Skeletal muscle tissue (tissue), 4 donors: ENCODE measurements around the gene CDH24. TPM values are rescaled to one million over a fixed set of nuclear protein-coding genes. Genes with fewer than 3 reads are reported as not detected.
"Not testable (repeated sequence)": the region's sequence is repeated elsewhere in the genome, so short reads cannot be mapped to it uniquely, and the experiment has no call there.

Experiments
- H3K27ac ChIP-seq: one replicate; pipeline ENCODE4 v1.7.0; 2013; ENCODE audit warnings: mild to moderate bottlenecking, low read depth, low read length, inconsistent platforms
- H3K27me3 ChIP-seq, 3 donors: one replicate each; pipeline ENCODE4 v1.7.0; 2013; ENCODE audit warnings: low read length in 3 of 3; ENCODE audit not compliant: control insufficient read depth in 3 of 3, insufficient read depth in 3 of 3
- H3K36me3 ChIP-seq, 3 donors: one replicate each; pipeline ENCODE4 v1.7.0; 2013; ENCODE audit warnings: low read length in 3 of 3; ENCODE audit not compliant: control insufficient read depth in 3 of 3, insufficient read depth in 3 of 3
- H3K4me1 ChIP-seq, 3 donors: one replicate each; pipeline ENCODE4 v1.7.0; 2013; ENCODE audit warnings: low read length in 3 of 3, mild to moderate bottlenecking in 3 of 3; ENCODE audit not compliant: control insufficient read depth in 3 of 3, insufficient read depth in 3 of 3
- H3K4me3 ChIP-seq, 3 donors: one replicate each; pipeline ENCODE4 v1.7.0; 2013; ENCODE audit warnings: low read length in 3 of 3
- H3K9ac ChIP-seq, 3 donors: one replicate each; pipeline ENCODE4 v1.7.0; 2013; ENCODE audit warnings: low read length in 3 of 3, mild to moderate bottlenecking in 3 of 3, moderate library complexity in 2 of 3, low read depth in 1 of 3
- H3K9me3 ChIP-seq, 3 donors: one replicate each; pipeline ENCODE4 v1.7.0; 2013; ENCODE audit warnings: low read length in 3 of 3; ENCODE audit not compliant: control insufficient read depth in 3 of 3
- total RNA-seq: library from RNA; depleted of rRNA; stranded (reverse); fragments of >200 nt; gene quantifications from one replicate; pipeline ENCODE4 v1.2.3, GENCODE V29; 2014
- donor health status: Osteomylitis.

The CDH24 gene
- total RNA-seq, 1 donor from 2014 or later = 1.6 TPM

DNA sequence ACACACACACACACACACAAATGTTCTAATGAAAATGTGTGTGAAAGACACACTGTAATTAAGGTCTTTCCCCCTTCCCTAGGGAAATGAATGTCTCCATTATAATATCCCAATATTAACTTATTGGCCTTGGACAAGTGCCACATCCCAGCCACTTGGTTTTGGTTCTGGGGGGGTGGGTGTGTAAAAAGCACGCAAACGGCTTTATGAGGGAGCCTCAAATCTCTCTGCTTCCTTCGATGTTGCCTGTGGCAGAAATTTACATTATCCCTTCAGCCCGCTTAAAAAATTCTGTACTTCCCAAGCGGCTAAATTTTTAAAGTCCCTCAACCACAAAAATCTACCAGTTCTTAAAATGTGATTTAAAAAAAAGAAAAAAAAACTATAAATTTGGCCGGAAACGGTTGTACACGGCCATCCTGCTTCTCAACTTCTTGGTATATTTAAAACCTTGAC lies 47.8 kb downstream of the CDH24 start:
- peak overlapping the region; percentile 36 to 79 (median 65) for H3K9ac ChIP-seq
- peaks cover 10 to 20% (median 12%) of the 10 kb centered on the region in 3 donors for H3K4me1 ChIP-seq
- H3K27ac ChIP-seq = peak overlapping the region; percentile 71
- H3K4me3 ChIP-seq = peak overlapping the region; percentile 74 to 85 (median 84)
- no peaks in the 10 kb centered on the region for H3K9me3 ChIP-seq
- H3K27me3 ChIP-seq = no peaks in the 10 kb centered on the region
- no peaks in the 10 kb centered on the region for H3K36me3 ChIP-seq

DNA sequence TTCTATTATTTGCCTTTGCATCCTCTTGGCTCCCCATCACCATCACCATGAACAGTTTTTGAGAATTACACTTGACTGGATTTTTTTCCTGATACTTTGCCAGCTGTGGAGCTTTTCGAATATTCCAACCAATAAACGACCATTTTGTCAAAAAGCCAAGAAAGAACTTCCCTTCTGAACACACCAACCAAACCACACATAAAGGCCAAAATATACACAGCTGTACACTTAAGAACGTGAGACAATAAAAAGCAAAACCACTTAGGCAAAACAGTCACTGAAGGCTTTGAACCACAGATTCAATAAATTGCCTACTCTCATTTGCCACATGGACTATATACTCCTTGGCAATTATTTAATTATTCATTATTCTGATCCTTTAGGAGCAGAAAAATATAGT lies 48.5 kb downstream of the CDH24 start:
- no peaks in the 10 kb centered on the region for H3K36me3 ChIP-seq
- H3K9me3 ChIP-seq = no peaks in the 10 kb centered on the region
- H3K27ac ChIP-seq = no peak overlapping the region
- H3K4me1 ChIP-seq = peaks cover 10 to 20% (median 12%) of the 10 kb centered on the region in 3 donors
- H3K4me3 ChIP-seq = peak overlapping the region in 1 of 3 donors; percentile 85
- H3K27me3 ChIP-seq = no peaks in the 10 kb centered on the region
- no peak overlapping the region for H3K9ac ChIP-seq

DNA sequence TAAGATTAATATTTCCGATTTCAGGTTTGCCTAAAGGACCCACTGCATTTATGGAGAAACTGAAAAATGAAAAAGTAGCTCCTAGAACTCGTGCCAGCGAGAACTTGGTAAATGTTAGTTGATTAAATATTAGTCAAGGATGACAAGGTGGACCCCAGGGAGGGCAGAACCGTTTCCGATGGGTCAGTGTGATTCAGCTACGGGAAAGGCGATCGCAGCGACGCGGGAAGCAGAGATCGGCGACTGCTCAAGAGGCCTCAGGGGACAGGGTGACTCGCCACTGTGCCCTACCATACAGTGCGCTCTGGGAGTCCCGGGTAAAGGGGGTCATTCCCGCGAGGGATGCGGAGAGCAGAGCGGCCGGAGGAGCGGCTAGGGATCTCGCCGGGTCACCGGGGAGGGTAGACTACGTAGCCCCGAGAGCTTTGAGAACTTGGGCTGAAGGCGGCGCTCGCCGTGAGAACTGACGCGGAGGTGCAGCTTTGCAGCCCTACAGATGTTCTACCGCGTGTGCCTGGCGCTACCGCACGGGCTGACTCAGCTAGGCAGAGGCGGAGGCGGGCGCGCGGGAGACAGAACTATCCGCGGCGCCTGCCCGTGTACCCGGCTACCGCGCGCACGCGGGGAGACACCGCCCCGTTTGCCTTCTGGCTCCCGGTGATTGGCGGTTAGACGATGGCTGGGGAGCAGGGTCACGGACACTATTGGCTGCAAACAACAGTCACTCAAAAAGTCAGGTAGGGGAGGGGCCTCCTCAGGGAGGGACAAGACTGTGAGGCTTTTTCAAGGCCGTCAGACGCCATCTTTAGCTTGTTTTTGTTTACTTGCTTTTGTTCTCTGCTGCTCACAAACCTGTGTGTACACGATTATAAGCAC lies 50.5 kb downstream of the CDH24 start:
- Histone ChIP-seq H3K4me1 (peaks cover 10 to 20% (median 12%) of the 10 kb centered on the region in 3 donors), H3K9ac (peak overlapping the region; percentile 86 to 98 (median 88)), H3K4me3 (peak overlapping the region; percentile 79 to 94 (median 80)), H3K27me3 (no peaks in the 10 kb centered on the region), H3K27ac (peak overlapping the region; percentile 97), H3K9me3 (no peaks in the 10 kb centered on the region), H3K36me3 (no peaks in the 10 kb centered on the region)

DNA sequence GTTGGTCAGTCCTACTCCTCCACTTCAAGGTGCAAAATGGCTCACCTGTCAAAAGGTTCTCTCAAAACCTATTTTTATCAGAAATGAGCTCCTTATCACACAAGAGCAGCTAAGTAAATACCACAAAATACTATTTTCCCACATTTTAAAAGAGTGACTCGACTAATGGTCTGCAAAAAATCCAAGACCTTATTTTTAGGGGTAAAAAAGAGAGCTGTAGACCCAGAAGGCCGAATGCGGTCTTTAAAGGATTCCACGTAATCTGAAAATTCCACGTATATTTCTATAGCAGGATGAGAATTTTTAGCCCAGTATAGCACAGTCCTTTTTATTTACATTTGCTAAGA lies 51.2 kb downstream of the CDH24 start:
- H3K36me3 ChIP-seq = no peaks in the 10 kb centered on the region
- peak overlapping the region; percentile 86 to 98 (median 88) for H3K9ac ChIP-seq
- H3K27ac ChIP-seq = peak overlapping the region; percentile 97
- H3K27me3 ChIP-seq = no peaks in the 10 kb centered on the region
- H3K4me3 ChIP-seq = peak overlapping the region; percentile 79 to 94 (median 80)
- no peaks in the 10 kb centered on the region for H3K9me3 ChIP-seq
- H3K4me1 ChIP-seq = peaks cover 10 to 20% (median 12%) of the 10 kb centered on the region in 3 donors

DNA sequence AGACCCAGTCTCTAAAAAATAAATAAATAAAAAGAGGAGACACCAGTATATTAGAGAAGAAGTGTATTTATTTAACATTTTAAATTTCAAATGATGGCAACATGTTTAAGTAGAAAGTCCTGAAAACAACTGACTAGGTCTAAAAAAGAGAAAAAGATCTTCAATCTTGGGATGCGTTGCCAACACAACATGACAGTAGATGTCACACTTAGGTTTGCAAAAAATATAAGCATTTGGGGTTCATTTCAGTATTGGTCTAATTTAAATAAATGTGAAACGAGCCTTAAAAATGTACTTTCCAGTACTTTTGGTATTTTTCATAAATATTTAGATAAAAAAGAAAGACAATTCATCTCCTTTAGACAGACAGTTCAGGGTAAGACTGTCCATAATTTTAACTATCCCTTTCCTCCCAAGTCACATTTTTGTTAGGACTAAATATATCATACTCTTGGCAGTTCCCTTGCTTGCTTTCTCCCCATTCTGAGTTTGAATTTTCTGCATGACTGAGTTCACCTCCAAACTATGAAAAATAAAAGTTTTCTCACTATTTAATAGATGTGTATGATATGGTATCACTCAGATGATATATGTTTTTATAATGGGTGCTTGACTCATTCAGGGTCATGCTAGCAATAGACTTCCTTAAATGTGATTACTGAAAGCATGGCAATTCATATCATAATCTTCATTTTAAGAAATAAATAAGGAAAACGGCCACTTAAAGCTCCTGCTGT lies 51.7 kb downstream of the CDH24 start:
- peak overlapping the region in 2 of 3 donors; percentile 86 to 98 for H3K9ac ChIP-seq
- no peaks in the 10 kb centered on the region for H3K9me3 ChIP-seq
- H3K36me3 ChIP-seq = no peaks in the 10 kb centered on the region
- H3K4me1 ChIP-seq = peaks cover 10 to 20% (median 12%) of the 10 kb centered on the region in 3 donors
- no peaks in the 10 kb centered on the region for H3K27me3 ChIP-seq
- H3K4me3 ChIP-seq = peak overlapping the region in 1 of 3 donors; percentile 94
- peak overlapping the region; percentile 97 for H3K27ac ChIP-seq

DNA sequence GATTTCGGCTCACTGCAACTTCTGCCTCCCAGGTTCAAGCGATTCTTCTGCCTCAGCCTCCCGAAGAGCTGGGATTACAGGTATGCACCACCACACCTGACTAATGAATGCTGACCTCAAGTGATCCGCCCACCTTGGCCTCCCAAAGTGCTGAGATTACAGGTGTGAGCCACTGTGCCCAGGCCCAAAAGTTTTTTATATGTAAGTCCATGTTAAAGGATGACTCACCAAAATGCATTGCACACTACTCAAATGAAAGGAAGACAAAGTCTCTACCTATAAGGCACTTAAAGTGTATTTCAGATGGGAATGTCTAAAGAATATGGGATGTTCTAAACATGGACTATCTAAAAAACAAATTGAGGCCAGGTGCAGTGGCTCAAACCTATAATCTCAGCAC lies 53.0 kb downstream of the CDH24 start:
- H3K9ac ChIP-seq, H3K9me3 ChIP-seq, H3K36me3 ChIP-seq, H3K27me3 ChIP-seq, H3K4me3 ChIP-seq, H3K27ac ChIP-seq: not testable (repeated sequence)
- peaks cover 8 to 17% (median 10%) of the 10 kb centered on the region in 3 donors for H3K4me1 ChIP-seq

DNA sequence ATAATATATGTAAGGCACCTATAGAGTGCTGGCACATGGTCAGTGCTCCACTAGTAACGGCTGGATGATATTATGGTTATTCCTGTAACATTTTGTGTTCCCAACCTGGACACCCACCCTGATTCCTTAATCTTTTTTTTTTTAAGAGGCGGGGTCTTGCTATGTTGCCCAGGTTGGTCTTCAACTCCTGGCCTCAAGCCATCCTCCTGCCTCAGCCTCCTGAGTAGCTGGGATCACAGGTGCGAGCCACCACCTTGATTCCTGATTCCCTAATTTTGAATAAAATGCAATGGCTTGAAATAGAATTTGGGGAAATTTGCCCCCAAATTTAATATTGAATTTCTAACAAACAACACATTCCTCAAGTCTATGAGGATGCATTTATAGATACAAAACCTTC lies 54.7 kb downstream of the CDH24 start:
- H3K27me3 ChIP-seq = no peaks in the 10 kb centered on the region
- no peaks in the 10 kb centered on the region for H3K9me3 ChIP-seq
- H3K9ac ChIP-seq = no peak overlapping the region

DNA sequence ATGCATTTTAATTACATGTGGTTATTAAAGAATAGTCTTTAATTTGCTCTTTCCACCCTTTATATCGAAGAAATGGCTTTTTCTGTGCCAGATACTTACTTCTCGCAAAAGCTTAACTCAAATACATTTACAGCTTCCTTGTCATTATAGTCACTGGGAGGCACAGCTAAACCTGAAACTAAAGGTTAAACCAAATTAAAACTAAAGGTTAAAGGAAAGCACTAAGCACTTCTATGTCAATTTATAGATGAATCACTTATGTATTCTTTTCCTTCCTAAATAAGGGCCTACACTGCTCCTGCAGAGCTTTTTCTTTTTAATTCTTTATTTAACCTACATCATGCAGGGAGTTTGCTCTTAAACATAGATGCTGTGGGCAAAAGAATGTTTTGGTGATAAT lies 56.5 kb downstream of the CDH24 start:
- H3K9me3 ChIP-seq = no peaks in the 10 kb centered on the region
- H3K4me3 ChIP-seq = no peak overlapping the region
- H3K27me3 ChIP-seq = no peaks in the 10 kb centered on the region
- no peak overlapping the region for H3K9ac ChIP-seq
- no peak overlapping the region for H3K27ac ChIP-seq
- H3K4me1 ChIP-seq = peaks cover 0 to under 1% (median 0%) of the 10 kb centered on the region in 3 donors
- peaks cover 5 to 8% (median 5%) of the 10 kb centered on the region in 3 donors for H3K36me3 ChIP-seq

More for the DNA sequence above, 54.7 kb downstream of the CDH24 start:
- Histone ChIP-seq H3K27ac (no peak overlapping the region), H3K4me1 (peaks cover 7 to 11% (median 8%) of the 10 kb centered on the region in 3 donors), H3K4me3 (no peak overlapping the region), H3K36me3 (peaks cover 5% of the 10 kb centered on the region in 3 donors)

DNA sequence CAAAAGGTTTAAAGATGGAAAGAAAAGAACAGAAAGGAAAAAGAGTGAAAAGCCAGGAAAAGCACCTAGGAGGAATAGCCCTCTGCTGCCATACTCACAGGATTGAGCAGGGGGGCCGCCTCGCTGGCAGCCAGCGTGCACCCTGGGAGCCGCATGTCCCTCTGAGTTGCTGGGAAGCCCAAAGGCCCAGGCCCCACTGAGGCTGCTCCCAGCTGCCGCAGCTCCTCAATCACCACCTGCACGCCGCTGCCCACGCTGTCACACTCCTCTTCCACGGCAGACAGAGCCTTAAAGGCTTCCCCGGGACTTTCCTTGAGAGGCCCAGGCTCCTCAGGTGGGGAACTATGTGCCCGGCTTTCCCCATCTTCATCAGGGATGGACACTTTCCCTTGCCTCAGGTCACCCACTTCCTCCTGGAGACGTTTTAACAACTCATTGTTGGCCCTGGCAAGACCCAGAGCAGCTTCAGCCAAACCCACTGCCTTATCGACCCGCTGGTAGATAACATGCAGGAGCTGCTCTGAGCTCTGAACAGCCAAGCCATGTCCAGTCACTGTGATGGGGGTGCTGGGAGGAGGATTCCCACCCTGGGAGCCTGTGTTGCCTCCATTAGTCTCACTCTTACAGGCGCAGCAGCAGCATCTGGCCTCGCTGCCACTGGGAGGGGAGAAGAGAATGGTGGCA lies 58.8 kb downstream of the CDH24 start:
- H3K9me3 ChIP-seq = no peaks in the 10 kb centered on the region
- no peak overlapping the region for H3K4me3 ChIP-seq
- no peaks in the 10 kb centered on the region for H3K27me3 ChIP-seq
- H3K36me3 ChIP-seq = peaks cover 5 to 8% (median 5%) of the 10 kb centered on the region in 3 donors
- peaks cover 0 to 6% (median 4%) of the 10 kb centered on the region in 3 donors for H3K4me1 ChIP-seq
- no peak overlapping the region for H3K9ac ChIP-seq
- H3K27ac ChIP-seq = no peak overlapping the region
